Calu3 (cell line): ENCODE measurements around the gene ITPR1. TPM values are rescaled to one million over a fixed set of nuclear protein-coding genes. Genes with fewer than 3 reads are reported as not detected.

ENCODE experiments used
- BruUV-seq: library from RNA; stranded (reverse); fragments of 400-500 nt; replicated peaks from 2 replicates; lab custom pipeline; 2021; lab: Mats Ljungman, UMichigan
- CTCF ChIA-PET: fragments of 300-600 bp; sonication (Branson Sonifier 250); formaldehyde crosslinking; loops from one replicate; lab custom pipeline; 2022; ENCODE audit warnings: antibody characterized with exemption; lab: Charles Lee
- DNase-seq: peaks from one replicate; pipeline ENCODE4 v3.0.0; 2022
- H3K27ac Mint-ChIP-seq: one replicate; pipeline ENCODE4 v1.8.0; 2022; ENCODE audit warnings: mixed read lengths; ENCODE audit not compliant: unreplicated experiment
- H3K27me3 Mint-ChIP-seq: one replicate; pipeline ENCODE4 v1.8.0; 2022; ENCODE audit warnings: mixed read lengths; ENCODE audit not compliant: unreplicated experiment
- H3K36me3 Mint-ChIP-seq: one replicate; pipeline ENCODE4 v1.8.0; 2022; ENCODE audit warnings: mild to moderate bottlenecking, moderate library complexity, mixed read lengths; ENCODE audit not compliant: insufficient read depth, unreplicated experiment
- H3K4me1 Mint-ChIP-seq: one replicate; pipeline ENCODE4 v1.8.0; 2022; ENCODE audit warnings: mild to moderate bottlenecking, low read depth, mixed read lengths; ENCODE audit not compliant: unreplicated experiment
- H3K4me3 Mint-ChIP-seq: one replicate; pipeline ENCODE4 v1.8.0; 2022; ENCODE audit warnings: mild to moderate bottlenecking, low read depth, moderate library complexity, mixed read lengths; ENCODE audit not compliant: unreplicated experiment
- H3K9me3 Mint-ChIP-seq: one replicate; pipeline ENCODE4 v1.8.0; 2022; ENCODE audit warnings: low read depth, mixed read lengths; ENCODE audit not compliant: unreplicated experiment
- intact Hi-C: fragments of 100-400 bp; cut with micrococcal nuclease; formaldehyde crosslinking; loops from one replicate; pipeline ENCODE4 v1.10.0; 2022; ENCODE audit not compliant: unreplicated experiment
- total RNA-seq: library from RNA; stranded (reverse); gene quantifications from 2 replicates; pipeline ENCODE4 v1.2.3, GENCODE V29; 2022
- TF ChIP-seq, protein P1 (sequence below): fragments of 200-600 bp; IDR thresholded peaks from one replicate; pipeline ENCODE4 v1.8.0; 2022; ENCODE audit warnings: antibody characterized with exemption; ENCODE audit not compliant: unreplicated experiment

The ITPR1 gene
- total RNA-seq, 1 experiment from 2014 or later: 4.2 TPM

GRCh38 chr3:4724051-4724629, 231.0 kb downstream of the ITPR1 start:
- Mint-ChIP-seq H3K36me3 (no peaks in the 10 kb centered on the region), H3K9me3 (no peaks in the 10 kb centered on the region), H3K4me3 (no peak overlapping the region), H3K27me3 (no peaks in the 10 kb centered on the region), H3K27ac (no peak overlapping the region), H3K4me1 (peaks cover 30% of the 10 kb centered on the region)
- CTCF ChIA-PET: no interaction called here
- BruUV-seq: no TSS peak
- TF ChIP-seq, protein P1, sequence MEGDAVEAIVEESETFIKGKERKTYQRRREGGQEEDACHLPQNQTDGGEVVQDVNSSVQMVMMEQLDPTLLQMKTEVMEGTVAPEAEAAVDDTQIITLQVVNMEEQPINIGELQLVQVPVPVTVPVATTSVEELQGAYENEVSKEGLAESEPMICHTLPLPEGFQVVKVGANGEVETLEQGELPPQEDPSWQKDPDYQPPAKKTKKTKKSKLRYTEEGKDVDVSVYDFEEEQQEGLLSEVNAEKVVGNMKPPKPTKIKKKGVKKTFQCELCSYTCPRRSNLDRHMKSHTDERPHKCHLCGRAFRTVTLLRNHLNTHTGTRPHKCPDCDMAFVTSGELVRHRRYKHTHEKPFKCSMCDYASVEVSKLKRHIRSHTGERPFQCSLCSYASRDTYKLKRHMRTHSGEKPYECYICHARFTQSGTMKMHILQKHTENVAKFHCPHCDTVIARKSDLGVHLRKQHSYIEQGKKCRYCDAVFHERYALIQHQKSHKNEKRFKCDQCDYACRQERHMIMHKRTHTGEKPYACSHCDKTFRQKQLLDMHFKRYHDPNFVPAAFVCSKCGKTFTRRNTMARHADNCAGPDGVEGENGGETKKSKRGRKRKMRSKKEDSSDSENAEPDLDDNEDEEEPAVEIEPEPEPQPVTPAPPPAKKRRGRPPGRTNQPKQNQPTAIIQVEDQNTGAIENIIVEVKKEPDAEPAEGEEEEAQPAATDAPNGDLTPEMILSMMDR: no peak
- DNase-seq: no peak
- intact Hi-C loops: loop anchor here (5.0 kb wide), 1 partner anchor 103 kb away; no protein-coding TSS in a partner anchor

GRCh38 chr3:4726549-4726948, 233.4 kb downstream of the ITPR1 start:
- intact Hi-C loops: no loop called here
- Mint-ChIP-seq H3K27me3 (no peaks in the 10 kb centered on the region), H3K9me3 (no peaks in the 10 kb centered on the region), H3K27ac (no peak overlapping the region), H3K4me3 (no peak overlapping the region), H3K36me3 (no peaks in the 10 kb centered on the region), H3K4me1 (peaks cover 25% of the 10 kb centered on the region)
- DNase-seq: no peak
- CTCF ChIA-PET: no interaction called here
- BruUV-seq: no TSS peak
- TF ChIP-seq, protein P1: no peak

DNA sequence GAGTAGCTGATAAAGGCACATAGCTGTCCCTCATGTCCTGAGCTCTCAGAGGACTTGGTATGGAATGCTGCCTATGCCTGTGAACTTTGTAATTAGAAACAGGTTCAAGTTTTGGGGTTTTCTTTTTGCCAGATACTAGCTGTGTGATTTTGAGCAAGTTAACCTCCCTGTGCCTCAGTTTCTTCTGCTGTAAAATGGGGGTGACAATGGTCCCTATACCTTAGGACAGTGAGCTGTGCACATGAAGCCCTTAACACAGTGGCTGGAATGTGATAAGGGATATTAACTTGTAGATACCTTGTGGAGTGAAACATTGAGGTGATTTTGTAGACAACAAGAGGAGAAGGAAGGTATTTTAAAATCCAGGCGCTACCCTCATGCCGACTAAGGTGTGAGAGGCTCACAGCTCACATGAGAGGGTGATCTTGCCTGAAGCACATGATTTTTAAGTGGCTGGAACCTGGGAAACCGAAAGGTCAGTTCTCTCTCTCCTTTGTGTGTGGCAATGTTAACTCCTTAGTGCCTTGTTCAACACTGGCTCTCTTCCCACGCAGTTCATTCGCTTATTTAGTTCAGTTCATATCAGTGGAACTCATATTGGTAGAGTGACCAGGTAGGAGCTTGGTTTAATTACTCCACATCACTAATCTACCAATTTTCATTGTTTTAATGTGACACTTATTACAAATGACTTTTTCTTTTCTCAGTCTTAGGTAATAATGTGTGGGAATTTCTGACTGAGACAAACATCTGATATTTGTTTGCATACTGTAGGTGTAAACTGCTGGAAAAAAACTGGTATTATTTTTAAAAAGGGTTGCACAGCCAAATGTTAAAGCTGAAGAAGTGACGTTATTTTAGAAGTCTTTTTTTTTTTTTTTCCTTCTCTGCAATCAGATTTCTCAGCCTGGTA, 236.2 kb downstream of the ITPR1 start:
- no peaks in the 10 kb centered on the region for H3K36me3 Mint-ChIP-seq
- CTCF ChIA-PET: interaction anchor here (0.7 to 1.0 kb wide), 2 partner anchors 25 to 254 kb away, joined by 3 read pairs; no protein-coding TSS in a partner anchor
- no peaks in the 10 kb centered on the region for H3K9me3 Mint-ChIP-seq
- BruUV-seq: no TSS peak
- TF ChIP-seq, protein P1: no peak
- H3K4me1 Mint-ChIP-seq: peaks cover 24% of the 10 kb centered on the region
- no peaks in the 10 kb centered on the region for H3K27me3 Mint-ChIP-seq
- no peak overlapping the region for H3K4me3 Mint-ChIP-seq
- DNase-seq: no peak
- intact Hi-C loops: no loop called here
- no peak overlapping the region for H3K27ac Mint-ChIP-seq

GRCh38 chr3:4730719-4731118, 237.6 kb downstream of the ITPR1 start:
- TF ChIP-seq, protein P1: no peak
- intact Hi-C loops: no loop called here
- H3K4me1 Mint-ChIP-seq: peaks cover 36% of the 10 kb centered on the region
- H3K27ac Mint-ChIP-seq: no peak overlapping the region
- H3K4me3 Mint-ChIP-seq: no peak overlapping the region
- no peaks in the 10 kb centered on the region for H3K9me3 Mint-ChIP-seq
- CTCF ChIA-PET: no interaction called here
- BruUV-seq: no TSS peak
- no peak for DNase-seq
- no peaks in the 10 kb centered on the region for H3K36me3 Mint-ChIP-seq
- H3K27me3 Mint-ChIP-seq: no peaks in the 10 kb centered on the region
